PC-9 (cell line): ENCODE results near the gene DNAJC5.

Experiments used
- EZH2 ChIP-seq: fragments of 200-600 bp; sonication (generic); IDR thresholded peaks from 2 replicates; pipeline ENCODE4 v1.8.0; 2017; ENCODE audit warnings: antibody characterized with exemption, low read depth
- TF ChIP-seq, protein P1 (sequence below): fragments of 200-600 bp; sonication (generic); conservative IDR thresholded peaks from 2 replicates; pipeline ENCODE4 v1.6.1; 2017; ENCODE audit warnings: mixed run types, antibody characterized with exemption, mild to moderate bottlenecking, moderate library complexity

DNA sequence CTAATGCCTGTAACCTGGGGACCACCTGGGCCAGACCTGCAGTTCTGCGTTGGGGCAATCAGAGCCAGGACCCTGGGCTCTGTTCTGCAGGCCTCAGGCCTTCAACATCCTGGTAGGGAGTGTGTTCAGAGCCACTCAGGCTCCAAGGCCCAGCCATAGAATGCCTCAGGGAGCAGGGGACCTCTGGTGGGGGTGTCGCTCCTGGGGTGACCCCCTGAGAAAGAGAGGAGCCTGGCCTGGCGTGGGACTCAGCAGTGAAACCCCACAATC lies 48.8 kb downstream of the DNAJC5 start:
- no peak for TF ChIP-seq EZH2
- TF ChIP-seq, protein P1, sequence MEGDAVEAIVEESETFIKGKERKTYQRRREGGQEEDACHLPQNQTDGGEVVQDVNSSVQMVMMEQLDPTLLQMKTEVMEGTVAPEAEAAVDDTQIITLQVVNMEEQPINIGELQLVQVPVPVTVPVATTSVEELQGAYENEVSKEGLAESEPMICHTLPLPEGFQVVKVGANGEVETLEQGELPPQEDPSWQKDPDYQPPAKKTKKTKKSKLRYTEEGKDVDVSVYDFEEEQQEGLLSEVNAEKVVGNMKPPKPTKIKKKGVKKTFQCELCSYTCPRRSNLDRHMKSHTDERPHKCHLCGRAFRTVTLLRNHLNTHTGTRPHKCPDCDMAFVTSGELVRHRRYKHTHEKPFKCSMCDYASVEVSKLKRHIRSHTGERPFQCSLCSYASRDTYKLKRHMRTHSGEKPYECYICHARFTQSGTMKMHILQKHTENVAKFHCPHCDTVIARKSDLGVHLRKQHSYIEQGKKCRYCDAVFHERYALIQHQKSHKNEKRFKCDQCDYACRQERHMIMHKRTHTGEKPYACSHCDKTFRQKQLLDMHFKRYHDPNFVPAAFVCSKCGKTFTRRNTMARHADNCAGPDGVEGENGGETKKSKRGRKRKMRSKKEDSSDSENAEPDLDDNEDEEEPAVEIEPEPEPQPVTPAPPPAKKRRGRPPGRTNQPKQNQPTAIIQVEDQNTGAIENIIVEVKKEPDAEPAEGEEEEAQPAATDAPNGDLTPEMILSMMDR: no peak
